GM12874 (cell line): Measurements from ENCODE around the gene CDH13.

Experiments
- CTCF ChIP-seq: IDR thresholded peaks from 2 replicates; pipeline ENCODE4 v1.5.1; 2011; ENCODE audit warnings: low read depth, mild to moderate bottlenecking, control low read depth, low read length, moderate library complexity; ENCODE audit not compliant: insufficient read depth

The CDH13 gene

GRCh38 chr16:83356266-83356665 lies 729.5 kb downstream of the CDH13 start:
- TF ChIP-seq CTCF, result peak; percentile 60

GRCh38 chr16:83356986-83357385 lies 730.2 kb downstream of the CDH13 start:
- TF ChIP-seq CTCF, result no peak

GRCh38 chr16:83363521-83363920 lies 736.8 kb downstream of the CDH13 start:
- no peak for TF ChIP-seq CTCF

- no peak for TF ChIP-seq CTCF
These were observed 738.4 kb downstream of the CDH13 start for GRCh38 chr16:83365166-83365565.

GRCh38 chr16:83366228-83366627 lies 739.5 kb downstream of the CDH13 start:
- no peak for TF ChIP-seq CTCF

GRCh38 chr16:83374979-83375378 lies 748.2 kb downstream of the CDH13 start:
- TF ChIP-seq CTCF, result no peak

- TF ChIP-seq CTCF, result no peak
These were observed 763.0 kb downstream of the CDH13 start for GRCh38 chr16:83389751-83390150.

GRCh38 chr16:83390759-83391158 lies 764.0 kb downstream of the CDH13 start:
- TF ChIP-seq CTCF, result no peak
